ENCODE data around the gene ZNF236. TPM values are rescaled to one million over a fixed set of nuclear protein-coding genes. Genes with fewer than 3 reads are reported as not detected.
"Not testable (repeated sequence)": the region's sequence is repeated elsewhere in the genome, so short reads cannot be mapped to it uniquely, and the experiment has no call there.

The ZNF236 gene
- polyA plus RNA-seq, 4 donors: 1.4 to 6.1 (median 2.3) TPM

- WGBS, 3 donors: 74 to 84% (median 79%) methylated on average over 4 of the region's 4 CpGs
- H3K36me3 ChIP-seq (ENCODE audit: control insufficient read depth in 3 of 3, insufficient read depth in 2 of 3, low read depth in 1 of 3, low read length in 3 of 3): no peaks in the 10 kb centered on the region
- DNase-seq (no peak), FAIRE-seq (no peak)
- H3K4me3 ChIP-seq (ENCODE audit: low read depth in 1 of 3, low read length in 3 of 3): no peak overlapping the region
- H3K27ac ChIP-seq (ENCODE audit: low read depth in 1 of 3, low read length in 2 of 3): no peak overlapping the region
- H3K9me3 ChIP-seq (ENCODE audit: control insufficient read depth in 2 of 2, insufficient read depth in 1 of 2, low read depth in 1 of 2, low read length in 1 of 2): peaks cover 2 to 16% of the 10 kb centered on the region in 2 donors
- H3K4me1 ChIP-seq (ENCODE audit: control insufficient read depth in 3 of 3, insufficient read depth in 2 of 3, low read depth in 1 of 3, low read length in 2 of 3): no peaks in the 10 kb centered on the region
- no peaks in the 10 kb centered on the region for H3K27me3 ChIP-seq (ENCODE audit: control insufficient read depth in 3 of 3, insufficient read depth in 3 of 3, low read length in 3 of 3)
Measured at GRCh38 chr18:76794326-76794725, 28.0 kb upstream of the ZNF236 start.

DNA sequence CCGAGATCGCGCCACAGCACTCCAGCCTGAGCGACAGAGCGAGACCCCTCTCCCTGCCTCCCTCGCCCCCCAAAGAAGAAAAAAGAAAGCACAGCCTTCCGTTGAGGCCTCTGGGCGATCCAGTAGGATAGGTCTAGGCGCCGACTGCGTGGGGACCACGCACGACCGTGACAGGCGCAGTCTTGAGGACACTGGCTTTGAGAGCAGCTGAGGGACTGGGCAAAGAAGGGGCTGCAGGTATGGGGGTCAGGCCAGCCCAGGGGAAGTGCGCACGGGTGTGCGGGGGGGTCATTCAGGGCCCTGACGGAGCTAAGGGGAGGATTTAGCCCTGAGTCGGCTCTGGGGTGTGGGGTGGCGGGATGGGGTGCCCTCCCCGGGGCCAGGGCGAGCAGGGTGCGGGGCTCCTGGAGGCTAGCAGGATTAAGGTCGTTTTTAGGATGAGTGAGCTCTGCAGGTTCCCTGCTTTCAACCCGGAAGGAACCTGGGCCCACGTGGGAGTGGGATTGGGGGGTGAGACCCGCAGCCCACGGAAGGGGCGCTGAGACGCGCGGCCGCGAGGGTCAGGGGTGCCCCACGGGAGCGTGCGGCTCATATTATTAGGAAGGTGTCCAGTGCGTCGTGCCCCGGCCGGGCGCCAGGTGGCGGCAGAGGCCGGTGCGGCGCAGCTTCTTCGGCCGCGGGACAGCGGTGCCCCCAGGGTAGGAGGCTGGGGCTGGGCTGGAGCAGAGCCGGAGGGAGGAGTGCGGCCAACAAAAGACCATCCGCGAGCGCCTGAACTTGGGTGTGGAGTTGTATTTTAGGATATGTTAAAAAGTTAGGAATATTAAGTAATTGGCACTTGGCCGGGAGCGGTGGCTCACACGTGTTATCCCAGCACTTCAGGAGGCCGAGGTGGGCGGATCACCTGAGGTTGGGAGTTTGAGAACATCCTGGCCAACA, 20.5 kb upstream of the ZNF236 start:
- peaks cover 0 to 3% (median 0%) of the 10 kb centered on the region in 3 donors for H3K4me1 ChIP-seq (ENCODE audit: control insufficient read depth in 3 of 3, insufficient read depth in 2 of 3, low read depth in 1 of 3, low read length in 2 of 3)
- 21 to 28% (median 21%) methylated on average over 56 to 61 of the region's 61 CpGs for WGBS, 3 donors
- no peak overlapping the region for H3K27ac ChIP-seq (ENCODE audit: low read depth in 1 of 3, low read length in 2 of 3)
- H3K9me3 ChIP-seq (ENCODE audit: control insufficient read depth in 2 of 2, insufficient read depth in 1 of 2, low read depth in 1 of 2, low read length in 1 of 2): no peaks in the 10 kb centered on the region
- H3K36me3 ChIP-seq (ENCODE audit: control insufficient read depth in 3 of 3, insufficient read depth in 2 of 3, low read depth in 1 of 3, low read length in 3 of 3): no peaks in the 10 kb centered on the region
- FAIRE-seq (no peak), DNase-seq (peak; percentile 39 to 73)
- peak overlapping the region in 1 of 3 donors; percentile 14 for H3K4me3 ChIP-seq (ENCODE audit: low read depth in 1 of 3, low read length in 3 of 3)
- H3K27me3 ChIP-seq (ENCODE audit: control insufficient read depth in 3 of 3, insufficient read depth in 3 of 3, low read length in 3 of 3): peaks cover 0 to 6% (median 3%) of the 10 kb centered on the region in 3 donors

DNA sequence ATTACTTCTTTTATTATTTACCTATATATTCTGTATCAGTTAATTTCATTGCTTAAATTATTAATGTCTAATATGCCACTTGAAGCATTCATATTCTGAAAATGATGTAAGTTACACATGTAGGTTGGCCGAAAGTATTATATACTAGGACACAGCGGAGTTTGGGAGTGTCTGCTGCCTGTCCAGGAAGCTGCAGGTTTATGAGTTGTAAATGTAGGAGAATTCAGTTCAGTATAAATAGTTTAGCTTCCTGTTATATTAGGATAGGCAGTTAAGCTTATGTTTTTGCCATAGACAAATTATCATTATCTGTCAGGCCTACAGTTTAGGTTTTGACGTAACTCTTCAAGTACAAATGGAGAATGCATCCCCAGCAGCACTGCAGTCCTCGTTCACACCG, 18.9 kb upstream of the ZNF236 start:
- Histone ChIP-seq H3K9me3 (ENCODE audit: control insufficient read depth in 2 of 2, insufficient read depth in 1 of 2, low read depth in 1 of 2, low read length in 1 of 2) (no peaks in the 10 kb centered on the region), H3K4me3 (ENCODE audit: low read depth in 1 of 3, low read length in 3 of 3) (no peak overlapping the region), H3K27ac (ENCODE audit: low read depth in 1 of 3, low read length in 2 of 3) (no peak overlapping the region), H3K27me3 (ENCODE audit: control insufficient read depth in 3 of 3, insufficient read depth in 3 of 3, low read length in 3 of 3) (peaks cover 0 to 6% (median 3%) of the 10 kb centered on the region in 3 donors), H3K36me3 (ENCODE audit: control insufficient read depth in 3 of 3, insufficient read depth in 2 of 3, low read depth in 1 of 3, low read length in 3 of 3) (no peaks in the 10 kb centered on the region), H3K4me1 (ENCODE audit: control insufficient read depth in 3 of 3, insufficient read depth in 2 of 3, low read depth in 1 of 3, low read length in 2 of 3) (peaks cover 0 to 3% (median 0%) of the 10 kb centered on the region in 3 donors)
- WGBS, 3 donors: 30 to 39% (median 36%) methylated on average over 5 of the region's 5 CpGs
- DNase-seq (no peak), FAIRE-seq (no peak)

DNA sequence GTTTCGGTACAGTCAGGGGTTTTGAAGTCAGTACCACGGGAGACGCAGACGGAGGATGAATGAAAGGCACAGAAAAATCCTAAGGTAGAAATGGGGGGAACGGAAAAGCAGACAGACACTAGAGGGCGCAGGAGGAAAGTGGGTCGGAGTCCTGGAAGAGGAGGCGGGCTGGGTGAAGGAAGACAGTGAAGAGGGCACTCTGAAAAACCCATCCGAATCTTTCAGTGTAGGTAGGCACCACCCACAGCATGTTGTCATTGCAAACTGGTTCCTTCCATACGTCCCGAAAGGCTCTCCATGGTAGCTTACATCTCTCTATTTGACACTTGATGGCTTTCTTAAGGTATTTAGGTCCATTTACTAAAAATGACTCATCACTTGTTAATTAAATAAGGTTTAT, 18.5 kb upstream of the ZNF236 start:
- FAIRE-seq (no peak), DNase-seq (peak; percentile 62 to 74)
- peaks cover 0 to 6% (median 3%) of the 10 kb centered on the region in 3 donors for H3K27me3 ChIP-seq (ENCODE audit: control insufficient read depth in 3 of 3, insufficient read depth in 3 of 3, low read length in 3 of 3)
- no peak overlapping the region for H3K27ac ChIP-seq (ENCODE audit: low read depth in 1 of 3, low read length in 2 of 3)
- peaks cover 0 to 3% (median 0%) of the 10 kb centered on the region in 3 donors for H3K4me1 ChIP-seq (ENCODE audit: control insufficient read depth in 3 of 3, insufficient read depth in 2 of 3, low read depth in 1 of 3, low read length in 2 of 3)
- no peak overlapping the region for H3K4me3 ChIP-seq (ENCODE audit: low read depth in 1 of 3, low read length in 3 of 3)
- WGBS, 3 donors: 1 to 4% (median 3%) methylated on average over 11 of the region's 11 CpGs
- peaks cover 0 to 4% (median 0%) of the 10 kb centered on the region in 3 donors for H3K36me3 ChIP-seq (ENCODE audit: control insufficient read depth in 3 of 3, insufficient read depth in 2 of 3, low read depth in 1 of 3, low read length in 3 of 3)
- no peaks in the 10 kb centered on the region for H3K9me3 ChIP-seq (ENCODE audit: control insufficient read depth in 2 of 2, insufficient read depth in 1 of 2, low read depth in 1 of 2, low read length in 1 of 2)

- 64 to 70% (median 66%) methylated on average over 7 of the region's 7 CpGs for WGBS, 3 donors
- H3K36me3 ChIP-seq (ENCODE audit: control insufficient read depth in 3 of 3, insufficient read depth in 2 of 3, low read depth in 1 of 3, low read length in 3 of 3): peaks cover 0 to 4% (median 0%) of the 10 kb centered on the region in 3 donors
- peaks cover 0 to 3% (median 0%) of the 10 kb centered on the region in 3 donors for H3K4me1 ChIP-seq (ENCODE audit: control insufficient read depth in 3 of 3, insufficient read depth in 2 of 3, low read depth in 1 of 3, low read length in 2 of 3)
- H3K9me3 ChIP-seq (ENCODE audit: control insufficient read depth in 2 of 2, insufficient read depth in 1 of 2, low read depth in 1 of 2, low read length in 1 of 2): no peaks in the 10 kb centered on the region
- H3K4me3 ChIP-seq (ENCODE audit: low read depth in 1 of 3, low read length in 3 of 3): no peak overlapping the region
- FAIRE-seq (no peak), DNase-seq (peak in 1 of 2 donors; percentile 9)
- H3K27ac ChIP-seq (ENCODE audit: low read depth in 1 of 3, low read length in 2 of 3): no peak overlapping the region
- peaks cover 0 to 6% (median 3%) of the 10 kb centered on the region in 3 donors for H3K27me3 ChIP-seq (ENCODE audit: control insufficient read depth in 3 of 3, insufficient read depth in 3 of 3, low read length in 3 of 3)
Measured at GRCh38 chr18:76805221-76805620, 17.1 kb upstream of the ZNF236 start.

DNA sequence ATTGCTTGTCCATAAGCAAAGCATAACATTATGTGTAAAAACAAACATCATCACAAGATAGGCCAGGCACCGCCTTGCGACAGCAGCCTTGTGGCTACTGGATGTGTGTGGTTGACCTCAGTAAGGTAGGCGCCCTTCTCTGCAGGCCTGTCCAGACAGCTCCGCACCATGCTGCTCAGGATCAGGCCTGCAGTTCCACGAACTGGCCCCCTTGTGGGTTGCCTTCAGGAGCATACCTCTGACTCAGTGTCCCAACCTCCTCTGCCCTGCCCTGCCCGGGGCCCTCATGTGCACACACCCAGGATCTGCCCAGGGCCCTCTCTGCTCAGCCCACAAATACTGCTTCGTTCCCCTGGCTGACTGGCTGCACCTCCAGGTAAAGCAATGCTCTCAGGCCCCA, 16.1 kb upstream of the ZNF236 start:
- Histone ChIP-seq H3K9me3 (ENCODE audit: control insufficient read depth in 2 of 2, insufficient read depth in 1 of 2, low read depth in 1 of 2, low read length in 1 of 2) (no peaks in the 10 kb centered on the region), H3K27ac (ENCODE audit: low read depth in 1 of 3, low read length in 2 of 3) (no peak overlapping the region), H3K36me3 (ENCODE audit: control insufficient read depth in 3 of 3, insufficient read depth in 2 of 3, low read depth in 1 of 3, low read length in 3 of 3) (peaks cover 0 to 4% (median 0%) of the 10 kb centered on the region in 3 donors), H3K4me3 (ENCODE audit: low read depth in 1 of 3, low read length in 3 of 3) (no peak overlapping the region), H3K4me1 (ENCODE audit: control insufficient read depth in 3 of 3, insufficient read depth in 2 of 3, low read depth in 1 of 3, low read length in 2 of 3) (peaks cover 0 to 3% (median 0%) of the 10 kb centered on the region in 3 donors), H3K27me3 (ENCODE audit: control insufficient read depth in 3 of 3, insufficient read depth in 3 of 3, low read length in 3 of 3) (peaks cover 0 to 6% (median 3%) of the 10 kb centered on the region in 3 donors)
- no peak for DNase-seq
- FAIRE-seq: no peak
- WGBS, 3 donors: 80 to 92% (median 90%) methylated on average over 7 of the region's 7 CpGs

DNA sequence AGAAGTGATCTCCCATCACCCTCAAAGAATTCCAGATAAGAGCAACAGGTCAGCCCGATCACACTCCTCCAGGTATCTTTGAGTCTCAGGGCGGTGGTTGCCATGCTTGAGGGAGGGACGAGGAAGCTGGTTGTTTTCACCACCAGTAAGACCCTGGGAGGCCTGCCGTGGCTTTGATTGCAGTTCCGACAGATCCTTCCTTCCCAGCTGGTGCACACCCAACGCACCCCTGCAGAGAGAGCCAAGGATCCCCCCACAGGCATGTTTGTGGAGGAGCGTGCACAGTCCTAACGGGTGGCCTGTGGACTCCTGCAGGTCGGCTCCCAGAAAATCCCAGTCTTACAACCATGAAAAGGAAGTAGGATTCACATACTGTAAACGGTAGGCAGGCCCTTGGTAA, 13.8 kb upstream of the ZNF236 start:
- FAIRE-seq (no peak), DNase-seq (no peak)
- Histone ChIP-seq H3K27ac (ENCODE audit: low read depth in 1 of 3, low read length in 2 of 3) (no peak overlapping the region), H3K36me3 (ENCODE audit: control insufficient read depth in 3 of 3, insufficient read depth in 2 of 3, low read depth in 1 of 3, low read length in 3 of 3) (peaks cover 0 to 4% (median 0%) of the 10 kb centered on the region in 3 donors), H3K9me3 (ENCODE audit: control insufficient read depth in 2 of 2, insufficient read depth in 1 of 2, low read depth in 1 of 2, low read length in 1 of 2) (no peaks in the 10 kb centered on the region), H3K4me3 (ENCODE audit: low read depth in 1 of 3, low read length in 3 of 3) (no peak overlapping the region), H3K4me1 (ENCODE audit: control insufficient read depth in 3 of 3, insufficient read depth in 2 of 3, low read depth in 1 of 3, low read length in 2 of 3) (no peaks in the 10 kb centered on the region), H3K27me3 (ENCODE audit: control insufficient read depth in 3 of 3, insufficient read depth in 3 of 3, low read length in 3 of 3) (no peaks in the 10 kb centered on the region)
- 92 to 95% (median 92%) methylated on average over 10 of the region's 10 CpGs for WGBS, 3 donors

DNA sequence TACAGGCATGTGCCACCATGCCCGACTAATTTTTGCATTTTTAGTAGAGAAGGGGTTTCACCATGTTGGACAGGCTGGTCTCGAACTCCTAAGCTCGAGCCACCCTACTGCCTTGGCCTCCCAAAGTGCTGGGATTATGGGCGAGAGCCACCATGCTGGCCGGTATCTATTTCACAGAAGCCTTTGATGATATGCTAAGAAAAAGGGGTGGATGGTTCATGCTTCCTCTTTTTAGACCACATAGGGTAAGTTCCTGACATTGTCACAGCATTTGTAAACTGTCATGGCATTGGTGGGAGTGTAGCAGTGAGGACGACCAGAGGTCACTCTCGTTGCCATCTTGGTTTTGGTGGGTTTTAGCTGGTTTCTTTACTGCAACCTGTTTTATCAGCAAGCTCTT, 10.8 kb upstream of the ZNF236 start:
- not testable (repeated sequence) for H3K27ac ChIP-seq (ENCODE audit: low read depth in 1 of 3, low read length in 2 of 3); H3K9me3 ChIP-seq (ENCODE audit: control insufficient read depth in 2 of 2, insufficient read depth in 1 of 2, low read depth in 1 of 2, low read length in 1 of 2); FAIRE-seq; H3K4me1 ChIP-seq (ENCODE audit: control insufficient read depth in 3 of 3, insufficient read depth in 2 of 3, low read depth in 1 of 3, low read length in 2 of 3); H3K4me3 ChIP-seq (ENCODE audit: low read depth in 1 of 3, low read length in 3 of 3); DNase-seq; H3K27me3 ChIP-seq (ENCODE audit: control insufficient read depth in 3 of 3, insufficient read depth in 3 of 3, low read length in 3 of 3)
- H3K36me3 ChIP-seq (ENCODE audit: control insufficient read depth in 3 of 3, insufficient read depth in 2 of 3, low read depth in 1 of 3, low read length in 3 of 3): peaks cover 0 to 15% (median 1%) of the 10 kb centered on the region in 3 donors
- 87 to 94% (median 93%) methylated on average over 7 of the region's 7 CpGs for WGBS, 3 donors

All from small intestine (tissue), 7 donors.